ENCODE results near the gene ANKRD11.

ANKRD11 gene

DNA sequence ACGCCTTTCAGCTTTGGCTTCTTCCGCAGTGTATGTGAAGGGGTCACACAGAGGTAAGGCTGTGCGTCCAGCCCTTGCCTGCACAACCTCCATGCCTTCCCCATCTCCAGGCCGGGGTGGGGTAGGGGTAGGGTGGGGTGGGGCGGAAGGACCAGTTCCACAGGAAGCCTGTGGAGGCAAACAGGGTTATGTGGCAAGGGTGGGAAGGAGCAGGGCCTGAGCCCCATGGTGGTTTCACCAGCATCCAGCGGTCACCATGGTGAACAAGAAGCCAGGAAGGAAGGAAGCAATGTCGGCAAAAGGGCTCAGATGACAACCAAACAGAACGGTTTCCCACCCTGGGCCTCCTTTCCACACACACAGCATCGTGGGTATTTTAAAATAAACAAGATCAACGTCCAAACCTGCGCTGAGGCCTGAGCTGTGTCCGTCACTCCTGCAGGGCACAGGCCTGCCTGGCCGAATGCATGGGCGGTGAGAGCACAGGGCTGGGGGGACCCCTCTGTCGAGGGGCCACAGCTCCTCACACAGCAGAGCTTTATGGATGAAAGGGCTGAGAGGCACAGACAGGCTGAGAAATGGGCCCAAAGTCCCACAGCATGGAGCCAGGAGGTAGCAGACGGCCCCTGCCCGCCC, 192.3 kb downstream of the ANKRD11 start:
- Histone ChIP-seq H3K4me3 (ENCODE audit: low read depth, low read length) (no peak overlapping the region), H3K27me3 (ENCODE audit: insufficient read depth, low read length) (no peaks in the 10 kb centered on the region), H2AK5ac (ENCODE audit: low read length) (no peak overlapping the region), H3K14ac (ENCODE audit: low read length) (no peak overlapping the region), H3K79me2 (ENCODE audit: control insufficient read depth, insufficient read depth, low read length, poor library complexity) (peaks cover 4% of the 10 kb centered on the region), H3K9ac (ENCODE audit: low read length) (no peak overlapping the region), H3K4ac (ENCODE audit: low read depth, low read length) (no peak overlapping the region), H4K8ac (ENCODE audit: low read depth, low read length) (no peak overlapping the region), H2BK120ac (ENCODE audit: insufficient read depth, low read length, poor library complexity) (no peak overlapping the region), H2BK12ac (ENCODE audit: low read length) (no peak overlapping the region), H4K91ac (ENCODE audit: low read depth, low read length) (no peak overlapping the region), H3K79me1 (ENCODE audit: low read length) (no peaks in the 10 kb centered on the region), H2BK5ac (ENCODE audit: low read depth, low read length, poor library complexity) (no peak overlapping the region), H3K9me3 (ENCODE audit: insufficient read depth, low read depth, low read length) (no peaks in the 10 kb centered on the region), H3K4me2 (ENCODE audit: low read length) (no peak overlapping the region), H3K4me1 (ENCODE audit: control insufficient read depth in 1 of 2, insufficient read depth in 2 of 2, low read length in 2 of 2) (peaks cover 4 to 7% of the 10 kb centered on the region in 2 experiments), H2AFZ (ENCODE audit: insufficient read depth, low read length, poor library complexity) (no peak overlapping the region), H3K23ac (ENCODE audit: low read length) (no peak overlapping the region), H3K18ac (ENCODE audit: low read length) (peak overlapping the region; percentile 11), H3K36me3 (ENCODE audit: control insufficient read depth in 1 of 2, insufficient read depth in 2 of 2, low read length in 2 of 2) (peaks cover 38 to 43% of the 10 kb centered on the region in 2 experiments), H4K12ac (ENCODE audit: low read depth, low read length) (no peak overlapping the region), H3K27ac (ENCODE audit: low read depth, low read length) (no peak overlapping the region)
- DNase-seq, result no peak
- no CpG with 5 or more reads among the region's 17 CpGs for WGBS (ENCODE audit: extremely low coverage, insufficient coverage, insufficient read length)

DNA sequence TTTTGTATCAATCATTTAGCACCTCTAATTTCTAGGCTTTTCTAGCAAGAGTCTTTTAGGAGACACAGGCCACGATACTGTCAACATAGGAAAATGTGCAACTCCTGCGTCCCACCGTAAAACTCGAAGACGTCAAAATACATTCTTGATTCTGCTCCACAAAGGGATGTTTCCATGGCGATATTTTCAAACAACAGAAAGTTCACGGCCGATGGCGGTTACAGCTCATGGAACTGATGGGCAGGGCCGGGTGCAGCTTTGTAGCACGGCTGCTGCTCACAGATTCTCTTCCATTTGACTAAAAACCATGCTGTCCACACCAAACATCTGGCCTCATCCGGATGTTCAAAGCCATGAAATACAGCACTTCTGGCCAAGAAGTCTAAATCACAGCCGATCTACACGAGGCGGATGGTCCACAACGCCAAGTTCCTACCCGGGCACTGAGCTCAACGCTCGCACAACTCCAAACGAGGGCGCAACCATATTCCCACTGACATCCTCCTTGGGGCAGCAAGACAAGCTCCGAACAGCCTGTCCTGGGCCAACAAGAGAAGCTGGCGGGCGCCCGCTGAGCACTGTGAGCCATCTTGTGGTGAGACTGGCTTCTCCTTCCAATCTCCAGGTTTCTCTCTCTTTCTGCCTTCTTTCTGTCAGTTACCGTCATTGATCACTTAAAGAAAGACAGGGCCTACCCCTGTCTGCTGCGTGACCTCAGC, 193.0 kb downstream of the ANKRD11 start:
- Histone ChIP-seq H3K9ac (ENCODE audit: low read length) (no peak overlapping the region), H3K79me1 (ENCODE audit: low read length) (no peaks in the 10 kb centered on the region), H3K9me3 (ENCODE audit: insufficient read depth, low read depth, low read length) (no peaks in the 10 kb centered on the region), H2BK120ac (ENCODE audit: insufficient read depth, low read length, poor library complexity) (no peak overlapping the region), H3K14ac (ENCODE audit: low read length) (no peak overlapping the region), H2AK5ac (ENCODE audit: low read length) (no peak overlapping the region), H3K27ac (ENCODE audit: low read depth, low read length) (no peak overlapping the region), H2BK12ac (ENCODE audit: low read length) (no peak overlapping the region), H3K36me3 (ENCODE audit: control insufficient read depth in 1 of 2, insufficient read depth in 2 of 2, low read length in 2 of 2) (peaks cover 34 to 42% of the 10 kb centered on the region in 2 experiments), H3K4me3 (ENCODE audit: low read depth, low read length) (no peak overlapping the region), H2BK5ac (ENCODE audit: low read depth, low read length, poor library complexity) (no peak overlapping the region), H3K79me2 (ENCODE audit: control insufficient read depth, insufficient read depth, low read length, poor library complexity) (peaks cover 4% of the 10 kb centered on the region), H4K8ac (ENCODE audit: low read depth, low read length) (no peak overlapping the region), H3K4me2 (ENCODE audit: low read length) (no peak overlapping the region), H3K18ac (ENCODE audit: low read length) (peak overlapping the region; percentile 11), H4K12ac (ENCODE audit: low read depth, low read length) (no peak overlapping the region), H3K23ac (ENCODE audit: low read length) (no peak overlapping the region), H3K4me1 (ENCODE audit: control insufficient read depth in 1 of 2, insufficient read depth in 2 of 2, low read length in 2 of 2) (peaks cover 4 to 7% of the 10 kb centered on the region in 2 experiments), H3K27me3 (ENCODE audit: insufficient read depth, low read length) (no peaks in the 10 kb centered on the region), H4K91ac (ENCODE audit: low read depth, low read length) (no peak overlapping the region), H2AFZ (ENCODE audit: insufficient read depth, low read length, poor library complexity) (no peak overlapping the region), H3K4ac (ENCODE audit: low read depth, low read length) (no peak overlapping the region)
- DNase-seq, result no peak
- WGBS (ENCODE audit: extremely low coverage, insufficient coverage, insufficient read length), result no CpG with 5 or more reads among the region's 27 CpGs

DNA sequence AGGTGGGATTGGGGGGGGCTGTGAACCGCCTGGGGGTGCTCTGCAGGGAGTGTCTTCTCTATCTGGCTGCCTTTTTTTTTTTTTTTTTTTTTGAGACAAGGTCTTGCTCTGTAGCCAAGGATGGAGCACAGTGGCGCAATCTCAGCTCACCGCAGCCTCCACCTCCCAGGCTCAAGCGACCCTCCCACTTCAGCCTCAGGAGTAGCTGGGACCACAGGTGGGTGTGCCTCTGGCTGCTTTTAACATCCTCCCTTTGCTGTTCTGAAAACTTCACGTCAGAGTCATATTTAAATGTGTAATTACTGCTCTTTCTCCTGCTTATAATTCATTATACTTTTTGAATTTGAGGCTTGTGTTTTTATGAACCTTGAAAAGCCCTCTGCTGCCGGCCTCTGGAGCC, 194.4 kb downstream of the ANKRD11 start:
- H4K8ac ChIP-seq (ENCODE audit: low read depth, low read length), result no peak overlapping the region
- no peak overlapping the region for H2BK120ac ChIP-seq (ENCODE audit: insufficient read depth, low read length, poor library complexity)
- H2BK5ac ChIP-seq (ENCODE audit: low read depth, low read length, poor library complexity), result no peak overlapping the region
- H3K23ac ChIP-seq (ENCODE audit: low read length), result no peak overlapping the region
- H3K14ac ChIP-seq (ENCODE audit: low read length), result no peak overlapping the region
- H2AFZ ChIP-seq (ENCODE audit: insufficient read depth, low read length, poor library complexity), result no peak overlapping the region
- no peak overlapping the region for H2AK5ac ChIP-seq (ENCODE audit: low read length)
- peaks cover 4% of the 10 kb centered on the region for H3K79me2 ChIP-seq (ENCODE audit: control insufficient read depth, insufficient read depth, low read length, poor library complexity)
- H3K27me3 ChIP-seq (ENCODE audit: insufficient read depth, low read length), result no peaks in the 10 kb centered on the region
- peaks cover 31 to 45% of the 10 kb centered on the region in 2 experiments for H3K36me3 ChIP-seq (ENCODE audit: control insufficient read depth in 1 of 2, insufficient read depth in 2 of 2, low read length in 2 of 2)
- H3K18ac ChIP-seq (ENCODE audit: low read length), result no peak overlapping the region
- no peak overlapping the region for H3K4ac ChIP-seq (ENCODE audit: low read depth, low read length)
- H4K91ac ChIP-seq (ENCODE audit: low read depth, low read length), result no peak overlapping the region
- WGBS (ENCODE audit: extremely low coverage, insufficient coverage, insufficient read length), result no CpG with 5 or more reads among the region's 6 CpGs
- H3K4me3 ChIP-seq (ENCODE audit: low read depth, low read length), result no peak overlapping the region
- no peaks in the 10 kb centered on the region for H3K79me1 ChIP-seq (ENCODE audit: low read length)
- no peak overlapping the region for H2BK12ac ChIP-seq (ENCODE audit: low read length)
- no peak overlapping the region for H3K4me2 ChIP-seq (ENCODE audit: low read length)
- no peak overlapping the region for H3K27ac ChIP-seq (ENCODE audit: low read depth, low read length)
- H3K4me1 ChIP-seq (ENCODE audit: control insufficient read depth in 1 of 2, insufficient read depth in 2 of 2, low read length in 2 of 2), result peaks cover 4 to 7% of the 10 kb centered on the region in 2 experiments
- DNase-seq, result no peak
- no peak overlapping the region for H3K9ac ChIP-seq (ENCODE audit: low read length)
- no peaks in the 10 kb centered on the region for H3K9me3 ChIP-seq (ENCODE audit: insufficient read depth, low read depth, low read length)
- no peak overlapping the region for H4K12ac ChIP-seq (ENCODE audit: low read depth, low read length)

DNA sequence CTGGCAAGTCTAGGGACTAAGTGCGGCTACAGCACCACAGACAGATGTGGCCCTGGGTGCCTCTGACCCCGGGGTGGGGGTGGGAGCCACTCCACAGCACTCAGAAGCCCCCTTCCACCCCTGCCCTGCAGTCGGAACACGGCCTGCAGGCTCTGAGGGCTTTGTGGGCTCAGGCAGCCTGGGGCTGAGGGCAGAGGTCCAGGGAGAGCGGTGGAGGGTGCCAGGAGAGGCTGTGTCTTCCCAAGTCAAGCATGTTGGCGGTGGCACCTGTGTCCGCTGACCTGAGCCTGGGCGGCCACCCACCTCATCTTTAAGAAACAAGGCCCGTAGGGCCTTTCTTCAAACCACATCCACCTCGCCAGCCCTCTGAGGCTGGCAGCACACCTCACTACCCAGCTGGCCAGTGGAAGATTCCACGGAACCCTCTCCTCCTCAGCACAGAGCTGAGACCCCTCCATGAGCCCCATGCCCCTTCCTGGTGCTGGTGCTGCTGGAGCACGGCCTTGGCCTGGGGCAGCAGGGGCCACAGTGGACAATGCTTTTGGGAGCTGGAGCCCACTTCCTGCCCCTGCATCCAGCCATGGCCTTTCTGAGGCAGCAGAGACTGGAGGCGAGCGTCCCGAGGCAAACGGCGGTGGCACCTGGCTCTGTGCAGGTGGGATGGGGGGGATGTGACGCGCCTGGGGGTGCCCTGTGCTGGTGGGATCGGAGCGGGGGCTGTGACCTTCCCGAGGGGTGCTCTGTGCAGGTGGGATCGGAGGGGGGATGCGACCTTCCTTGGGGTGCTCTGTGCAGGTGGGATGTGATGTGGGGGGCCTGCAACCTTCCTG, 195.1 kb downstream of the ANKRD11 start:
- H3K79me1 ChIP-seq (ENCODE audit: low read length), result no peaks in the 10 kb centered on the region
- H3K27ac ChIP-seq (ENCODE audit: low read depth, low read length), result no peak overlapping the region
- H3K4me2 ChIP-seq (ENCODE audit: low read length), result no peak overlapping the region
- peaks cover 4 to 7% of the 10 kb centered on the region in 2 experiments for H3K4me1 ChIP-seq (ENCODE audit: control insufficient read depth in 1 of 2, insufficient read depth in 2 of 2, low read length in 2 of 2)
- H2AK5ac ChIP-seq (ENCODE audit: low read length), result no peak overlapping the region
- no peak overlapping the region for H2AFZ ChIP-seq (ENCODE audit: insufficient read depth, low read length, poor library complexity)
- peak overlapping the region; percentile 28 for H3K18ac ChIP-seq (ENCODE audit: low read length)
- no peak overlapping the region for H4K12ac ChIP-seq (ENCODE audit: low read depth, low read length)
- no peak overlapping the region for H4K8ac ChIP-seq (ENCODE audit: low read depth, low read length)
- no peak for DNase-seq
- H3K23ac ChIP-seq (ENCODE audit: low read length), result no peak overlapping the region
- H2BK12ac ChIP-seq (ENCODE audit: low read length), result no peak overlapping the region
- WGBS (ENCODE audit: extremely low coverage, insufficient coverage, insufficient read length), result no CpG with 5 or more reads among the region's 24 CpGs
- H3K27me3 ChIP-seq (ENCODE audit: insufficient read depth, low read length), result no peaks in the 10 kb centered on the region
- H3K4me3 ChIP-seq (ENCODE audit: low read depth, low read length), result peak overlapping the region; percentile 14
- no peak overlapping the region for H4K91ac ChIP-seq (ENCODE audit: low read depth, low read length)
- no peaks in the 10 kb centered on the region for H3K9me3 ChIP-seq (ENCODE audit: insufficient read depth, low read depth, low read length)
- H3K79me2 ChIP-seq (ENCODE audit: control insufficient read depth, insufficient read depth, low read length, poor library complexity), result peaks cover 4% of the 10 kb centered on the region
- no peak overlapping the region for H2BK120ac ChIP-seq (ENCODE audit: insufficient read depth, low read length, poor library complexity)
- H3K9ac ChIP-seq (ENCODE audit: low read length), result no peak overlapping the region
- H3K36me3 ChIP-seq (ENCODE audit: control insufficient read depth in 1 of 2, insufficient read depth in 2 of 2, low read length in 2 of 2), result peaks cover 35 to 44% of the 10 kb centered on the region in 2 experiments
- H3K14ac ChIP-seq (ENCODE audit: low read length), result no peak overlapping the region
- no peak overlapping the region for H3K4ac ChIP-seq (ENCODE audit: low read depth, low read length)
- H2BK5ac ChIP-seq (ENCODE audit: low read depth, low read length, poor library complexity), result no peak overlapping the region

Data from trophoblast cell (in vitro differentiated cells and primary cell).